ENCODE data around the gene KRT26.

DNA sequence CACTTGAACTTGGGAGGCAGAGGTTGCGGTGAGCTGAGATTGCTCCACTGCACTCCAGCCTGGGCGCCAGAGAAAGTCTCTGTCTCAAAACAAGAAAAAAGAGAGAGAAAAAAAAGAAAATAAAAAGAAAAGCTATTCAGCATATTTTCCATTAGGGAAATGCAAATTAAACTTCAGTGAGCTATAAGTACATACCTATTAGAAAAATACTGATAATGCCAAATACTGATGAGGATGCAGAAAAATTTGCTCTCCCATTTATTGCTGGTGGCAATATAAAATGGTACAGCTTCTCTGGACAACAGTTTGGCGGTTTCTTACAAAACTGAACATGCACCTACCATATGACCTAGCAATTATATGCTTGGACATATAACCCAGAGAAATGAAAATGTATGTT, 40.6 kb upstream of the KRT26 start:
- no peak for TF ChIP-seq POLR2A (IDR thresholded peaks at IDR 0.05)
- TF ChIP-seq, protein P1, sequence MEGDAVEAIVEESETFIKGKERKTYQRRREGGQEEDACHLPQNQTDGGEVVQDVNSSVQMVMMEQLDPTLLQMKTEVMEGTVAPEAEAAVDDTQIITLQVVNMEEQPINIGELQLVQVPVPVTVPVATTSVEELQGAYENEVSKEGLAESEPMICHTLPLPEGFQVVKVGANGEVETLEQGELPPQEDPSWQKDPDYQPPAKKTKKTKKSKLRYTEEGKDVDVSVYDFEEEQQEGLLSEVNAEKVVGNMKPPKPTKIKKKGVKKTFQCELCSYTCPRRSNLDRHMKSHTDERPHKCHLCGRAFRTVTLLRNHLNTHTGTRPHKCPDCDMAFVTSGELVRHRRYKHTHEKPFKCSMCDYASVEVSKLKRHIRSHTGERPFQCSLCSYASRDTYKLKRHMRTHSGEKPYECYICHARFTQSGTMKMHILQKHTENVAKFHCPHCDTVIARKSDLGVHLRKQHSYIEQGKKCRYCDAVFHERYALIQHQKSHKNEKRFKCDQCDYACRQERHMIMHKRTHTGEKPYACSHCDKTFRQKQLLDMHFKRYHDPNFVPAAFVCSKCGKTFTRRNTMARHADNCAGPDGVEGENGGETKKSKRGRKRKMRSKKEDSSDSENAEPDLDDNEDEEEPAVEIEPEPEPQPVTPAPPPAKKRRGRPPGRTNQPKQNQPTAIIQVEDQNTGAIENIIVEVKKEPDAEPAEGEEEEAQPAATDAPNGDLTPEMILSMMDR (IDR thresholded peaks at IDR 0.05): no peak
